GM23338 (cell line): ENCODE results near the gene SMARCC1. TPM values are rescaled to one million over a fixed set of nuclear protein-coding genes. Genes with fewer than 3 reads are reported as not detected.

ENCODE experiments used
- ATAC-seq: fragments of 200-7000 bp; cut with Tn5 transposase; 3 replicates; pipeline ENCODE4 v1.9.1; 2020
- DNase-seq: peaks from one replicate; pipeline ENCODE4 v3.0.0-alpha.2; 2015; ENCODE audit warnings: low spot score
- H2AFZ ChIP-seq: fragments of 200-600 bp; sonication (generic); 2 replicates; pipeline ENCODE4 v1.8.0; 2016; ENCODE audit warnings: antibody characterized with exemption, mild to moderate bottlenecking, moderate library complexity
- H3F3A ChIP-seq: fragments of 200-600 bp; sonication (generic); replicated peaks from 2 replicates; pipeline ENCODE4 v1.8.0; 2017; ENCODE audit warnings: antibody characterized with exemption, mixed run types, low read depth
- H3K27ac ChIP-seq: fragments of 200-600 bp; sonication (generic); 2 replicates; pipeline ENCODE4 v1.6.1; 2016; ENCODE audit warnings: low read depth
- H3K27me3 ChIP-seq: fragments of 200-600 bp; sonication (generic); 2 replicates; pipeline ENCODE4 v1.8.0; 2016; ENCODE audit warnings: mild to moderate bottlenecking, mixed run types, moderate library complexity; ENCODE audit not compliant: insufficient read depth
- H3K36me3 ChIP-seq: fragments of 200-600 bp; sonication (generic); 2 replicates; pipeline ENCODE4 v1.8.0; 2016; ENCODE audit warnings: mild to moderate bottlenecking; ENCODE audit not compliant: insufficient read depth
- H3K4me1 ChIP-seq: fragments of 200-600 bp; sonication (generic); 2 replicates; pipeline ENCODE4 v1.8.0; 2016; ENCODE audit warnings: mild to moderate bottlenecking, moderate library complexity; ENCODE audit not compliant: insufficient read depth
- H3K4me2 ChIP-seq: fragments of 200-600 bp; sonication (generic); 2 replicates; pipeline ENCODE4 v1.7.1; 2017; ENCODE audit warnings: mixed run types
- H3K4me3 ChIP-seq: fragments of 200-600 bp; sonication (generic); 2 replicates; pipeline ENCODE4 v1.6.1; 2016; ENCODE audit warnings: mixed run types
- H3K79me2 ChIP-seq: fragments of 200-600 bp; sonication (generic); replicated peaks from 2 replicates; pipeline ENCODE4 v1.8.0; 2017; ENCODE audit warnings: mild to moderate bottlenecking; ENCODE audit not compliant: insufficient read depth
- H3K9me2 ChIP-seq: fragments of 200-600 bp; sonication (generic); 2 replicates; pipeline ENCODE4 v1.8.0; 2017; ENCODE audit not compliant: insufficient read depth
- H4K20me1 ChIP-seq: fragments of 200-600 bp; sonication (generic); replicated peaks from 2 replicates; pipeline ENCODE4 v1.8.0; 2017; ENCODE audit warnings: mild to moderate bottlenecking; ENCODE audit not compliant: insufficient read depth
- H3K27ac Mint-ChIP-seq: 2 replicates; pipeline ENCODE4 v1.8.0; 2020; ENCODE audit warnings: inconsistent platforms, mild to moderate bottlenecking, moderate library complexity, mixed read lengths
- H3K27me3 Mint-ChIP-seq: 3 replicates; pipeline ENCODE4 v1.8.0; 2022; ENCODE audit warnings: low read depth, mild to moderate bottlenecking, moderate library complexity, mixed read lengths, inconsistent platforms; ENCODE audit not compliant: insufficient read depth, poor library complexity
- H3K36me3 Mint-ChIP-seq: 3 replicates; pipeline ENCODE4 v1.8.0; 2021; ENCODE audit warnings: low read depth, mild to moderate bottlenecking, inconsistent platforms, moderate library complexity, mixed read lengths
- H3K4me1 Mint-ChIP-seq: 3 replicates; pipeline ENCODE4 v1.8.0; 2020; ENCODE audit warnings: mild to moderate bottlenecking, inconsistent platforms, mixed read lengths
- H3K4me3 Mint-ChIP-seq: 3 replicates; pipeline ENCODE4 v1.8.0; 2021; ENCODE audit warnings: moderate library complexity, mild to moderate bottlenecking, inconsistent platforms, mixed read lengths
- H3K9me3 Mint-ChIP-seq: 3 replicates; pipeline ENCODE4 v1.8.0; 2020; ENCODE audit warnings: moderate library complexity, mild to moderate bottlenecking, inconsistent platforms, mixed read lengths
- CREB1 ChIP-seq: fragments of 250-450 bp; sonication (Bioruptor Pico); IDR thresholded peaks from 2 replicates; pipeline ENCODE4 v1.5.0; 2020; ENCODE audit warnings: low read depth, mild to moderate bottlenecking, moderate library complexity
- EZH2 ChIP-seq: fragments of 200-600 bp; sonication (generic); IDR thresholded peaks from one replicate; pipeline ENCODE4 v1.8.0; 2017; ENCODE audit warnings: antibody characterized with exemption, mild to moderate bottlenecking, low read depth; ENCODE audit not compliant: unreplicated experiment
- EZH2phosphoT487 ChIP-seq: fragments of 200-600 bp; sonication (generic); IDR thresholded peaks from one replicate; pipeline ENCODE4 v1.8.1; 2018; ENCODE audit warnings: antibody characterized with exemption; ENCODE audit not compliant: unreplicated experiment
- JUNB ChIP-seq: IDR thresholded peaks from one replicate; pipeline ENCODE4 v1.6.1; 2016; ENCODE audit warnings: antibody characterized with exemption; ENCODE audit not compliant: unreplicated experiment
- NANOG ChIP-seq: IDR thresholded peaks from 2 replicates; pipeline ENCODE4 v1.6.1; 2016; ENCODE audit warnings: antibody characterized with exemption, borderline replicate concordance
- POLR2AphosphoS5 ChIP-seq: IDR thresholded peaks from 2 replicates; pipeline ENCODE4 v1.6.1; 2016; ENCODE audit warnings: antibody characterized with exemption, low read depth
- STAT1 ChIP-seq: IDR thresholded peaks from one replicate; pipeline ENCODE4 v1.6.1; 2016; ENCODE audit warnings: antibody characterized with exemption; ENCODE audit not compliant: unreplicated experiment
- ZNF114 ChIP-seq: fragments of 250-450 bp; sonication (Bioruptor Pico); IDR thresholded peaks from 2 replicates; pipeline ENCODE4 v1.5.0; 2020; ENCODE audit warnings: mild to moderate bottlenecking, moderate library complexity
- polyA plus RNA-seq: library from polyadenylated mRNA; unstranded; fragments of >200 nt; fragmentation: Nextera tagmentation; extraction: Ambion mirVana; gene quantifications from 2 replicates; pipeline ENCODE4 v1.2.1, GENCODE V29; 2016
- total RNA-seq: library from RNA; depleted of rRNA; stranded (reverse); fragments of >200 nt; shearing (Covaris generic); gene quantifications from 2 replicates; pipeline ENCODE4 v1.2.3, GENCODE V29; 2014
- TF ChIP-seq, protein P1 (sequence below), 2 experiments: fragments of 200-600 bp in 1 of 2; sonication (generic) in 1 of 2; conservative IDR thresholded peaks; 2 replicates each; pipeline versions ENCODE4 v1.5.1 to v1.6.1; 2016 to 2017; ENCODE audit warnings: antibody characterized with exemption in 2 of 2, low read depth in 2 of 2, mild to moderate bottlenecking in 2 of 2, moderate library complexity in 1 of 2
- TF ChIP-seq, protein P2 (sequence below): IDR thresholded peaks from one replicate; pipeline ENCODE4 v1.6.1; 2018; ENCODE audit warnings: antibody characterized with exemption; ENCODE audit not compliant: unreplicated experiment
- TF ChIP-seq, protein P3 (sequence below): fragments of 250-450 bp; sonication (Bioruptor Pico); IDR thresholded peaks from 2 replicates; pipeline ENCODE4 v1.5.0; 2020; ENCODE audit warnings: mild to moderate bottlenecking, moderate library complexity

The SMARCC1 gene
- total and polyA plus RNA-seq, 2 experiments from 2014 or later, result 105 to 171 TPM

DNA sequence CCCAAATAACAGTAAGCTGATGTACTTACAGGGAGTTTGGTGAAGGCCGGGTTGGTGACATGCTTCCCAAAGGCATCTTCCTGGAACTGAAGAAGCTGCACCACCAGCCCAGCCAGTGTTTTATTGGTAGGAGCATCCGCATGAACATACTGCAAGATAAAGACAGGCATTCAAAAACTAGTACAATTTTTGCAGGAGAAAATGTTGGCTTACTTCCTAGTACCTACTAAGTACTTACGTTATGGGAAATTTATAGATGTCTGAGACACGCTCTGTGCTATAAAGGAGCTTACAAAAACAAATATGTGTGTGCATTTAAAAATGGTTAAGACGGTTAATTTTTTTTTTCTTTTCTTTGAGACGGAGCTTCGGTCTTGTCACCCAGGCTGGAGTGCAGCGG, 8.9 kb downstream of the SMARCC1 start:
- H3K4me1 ChIP-seq, result no peaks in the 10 kb centered on the region
- H3K79me2 ChIP-seq, result peaks cover 100% of the 10 kb centered on the region
- H3K9me3 Mint-ChIP-seq, result no peaks in the 10 kb centered on the region
- TF ChIP-seq JUNB, result no peak
- ATAC-seq, result no peak
- H3K9me2 ChIP-seq, result no peaks in the 10 kb centered on the region
- H3K27ac ChIP-seq, result no peak overlapping the region; the same call in 1 of the 2 replicates
- H2AFZ ChIP-seq, result no peak overlapping the region
- H3K27me3 Mint-ChIP-seq, result no peaks in the 10 kb centered on the region
- no peak overlapping the region for H3K4me3 ChIP-seq
- no peak overlapping the region for H3K4me3 Mint-ChIP-seq
- H4K20me1 ChIP-seq, result peaks cover 75% of the 10 kb centered on the region
- no peaks in the 10 kb centered on the region for H3K27me3 ChIP-seq
- H3K4me2 ChIP-seq, result no peak overlapping the region
- H3K4me1 Mint-ChIP-seq, result peaks cover 4% of the 10 kb centered on the region; the same call in 1 of the 3 replicates
- peaks cover 65% of the 10 kb centered on the region for H3K36me3 Mint-ChIP-seq
- no peak for DNase-seq
- H3F3A ChIP-seq, result 0 out of 2 replicates have a peak, but pooled peaks cover 8% of the 10 kb centered on the region
- no peak overlapping the region for H3K27ac Mint-ChIP-seq
- H3K36me3 ChIP-seq, result peaks cover 25% of the 10 kb centered on the region

DNA sequence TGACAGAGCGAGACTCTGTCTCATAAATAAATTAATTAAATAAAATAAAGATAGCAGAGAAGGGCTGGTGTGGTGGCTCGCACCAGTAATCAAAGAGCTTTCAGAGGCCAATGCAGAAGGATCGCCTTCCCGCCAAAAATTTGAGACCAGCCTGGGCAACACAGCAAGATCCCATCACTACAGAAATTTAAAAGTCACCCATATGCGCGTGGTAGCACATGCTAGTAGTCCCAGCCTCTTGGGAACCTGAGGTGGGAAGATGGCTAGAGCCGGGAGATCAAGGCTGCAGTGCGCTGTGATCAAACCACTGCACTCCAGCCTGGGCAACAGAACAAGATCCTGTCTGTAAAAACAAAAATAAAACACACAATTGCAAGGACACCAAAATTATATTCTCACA, 9.6 kb downstream of the SMARCC1 start:
- Histone ChIP-seq H3F3A (0 out of 2 replicates have a peak, but pooled peaks cover 8% of the 10 kb centered on the region), H3K9me2 (no peaks in the 10 kb centered on the region), H3K4me1 (no peaks in the 10 kb centered on the region), H3K79me2 (peaks cover 100% of the 10 kb centered on the region), H3K27me3 (no peaks in the 10 kb centered on the region), H3K4me2 (no peak overlapping the region), H3K36me3 (peaks cover 25% of the 10 kb centered on the region), H3K27ac (no peak overlapping the region), H3K4me3 (no peak overlapping the region), H4K20me1 (peaks cover 71% of the 10 kb centered on the region), H2AFZ (no peak overlapping the region)
- Mint-ChIP-seq H3K36me3 (peaks cover 67% of the 10 kb centered on the region), H3K4me1 (peaks cover 4% of the 10 kb centered on the region; the same call in 1 of the 3 replicates), H3K27me3 (no peaks in the 10 kb centered on the region), H3K27ac (no peak overlapping the region), H3K9me3 (no peaks in the 10 kb centered on the region), H3K4me3 (no peak overlapping the region)
- ATAC-seq (no peak), DNase-seq (no peak)
- TF ChIP-seq JUNB (no peak), EZH2 (no peak), POLR2AphosphoS5 (no peak), CREB1 (CRISPR knock-in tag) (no peak), EZH2phosphoT487 (no peak), ZNF114 (no peak), STAT1 (no peak), NANOG (no peak)
- TF ChIP-seq, protein P1, sequence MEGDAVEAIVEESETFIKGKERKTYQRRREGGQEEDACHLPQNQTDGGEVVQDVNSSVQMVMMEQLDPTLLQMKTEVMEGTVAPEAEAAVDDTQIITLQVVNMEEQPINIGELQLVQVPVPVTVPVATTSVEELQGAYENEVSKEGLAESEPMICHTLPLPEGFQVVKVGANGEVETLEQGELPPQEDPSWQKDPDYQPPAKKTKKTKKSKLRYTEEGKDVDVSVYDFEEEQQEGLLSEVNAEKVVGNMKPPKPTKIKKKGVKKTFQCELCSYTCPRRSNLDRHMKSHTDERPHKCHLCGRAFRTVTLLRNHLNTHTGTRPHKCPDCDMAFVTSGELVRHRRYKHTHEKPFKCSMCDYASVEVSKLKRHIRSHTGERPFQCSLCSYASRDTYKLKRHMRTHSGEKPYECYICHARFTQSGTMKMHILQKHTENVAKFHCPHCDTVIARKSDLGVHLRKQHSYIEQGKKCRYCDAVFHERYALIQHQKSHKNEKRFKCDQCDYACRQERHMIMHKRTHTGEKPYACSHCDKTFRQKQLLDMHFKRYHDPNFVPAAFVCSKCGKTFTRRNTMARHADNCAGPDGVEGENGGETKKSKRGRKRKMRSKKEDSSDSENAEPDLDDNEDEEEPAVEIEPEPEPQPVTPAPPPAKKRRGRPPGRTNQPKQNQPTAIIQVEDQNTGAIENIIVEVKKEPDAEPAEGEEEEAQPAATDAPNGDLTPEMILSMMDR (conservative IDR thresholded peaks at IDR 0.05; ENCODE audit: low read depth in 2 of 2), result no peak
- TF ChIP-seq, protein P2, sequence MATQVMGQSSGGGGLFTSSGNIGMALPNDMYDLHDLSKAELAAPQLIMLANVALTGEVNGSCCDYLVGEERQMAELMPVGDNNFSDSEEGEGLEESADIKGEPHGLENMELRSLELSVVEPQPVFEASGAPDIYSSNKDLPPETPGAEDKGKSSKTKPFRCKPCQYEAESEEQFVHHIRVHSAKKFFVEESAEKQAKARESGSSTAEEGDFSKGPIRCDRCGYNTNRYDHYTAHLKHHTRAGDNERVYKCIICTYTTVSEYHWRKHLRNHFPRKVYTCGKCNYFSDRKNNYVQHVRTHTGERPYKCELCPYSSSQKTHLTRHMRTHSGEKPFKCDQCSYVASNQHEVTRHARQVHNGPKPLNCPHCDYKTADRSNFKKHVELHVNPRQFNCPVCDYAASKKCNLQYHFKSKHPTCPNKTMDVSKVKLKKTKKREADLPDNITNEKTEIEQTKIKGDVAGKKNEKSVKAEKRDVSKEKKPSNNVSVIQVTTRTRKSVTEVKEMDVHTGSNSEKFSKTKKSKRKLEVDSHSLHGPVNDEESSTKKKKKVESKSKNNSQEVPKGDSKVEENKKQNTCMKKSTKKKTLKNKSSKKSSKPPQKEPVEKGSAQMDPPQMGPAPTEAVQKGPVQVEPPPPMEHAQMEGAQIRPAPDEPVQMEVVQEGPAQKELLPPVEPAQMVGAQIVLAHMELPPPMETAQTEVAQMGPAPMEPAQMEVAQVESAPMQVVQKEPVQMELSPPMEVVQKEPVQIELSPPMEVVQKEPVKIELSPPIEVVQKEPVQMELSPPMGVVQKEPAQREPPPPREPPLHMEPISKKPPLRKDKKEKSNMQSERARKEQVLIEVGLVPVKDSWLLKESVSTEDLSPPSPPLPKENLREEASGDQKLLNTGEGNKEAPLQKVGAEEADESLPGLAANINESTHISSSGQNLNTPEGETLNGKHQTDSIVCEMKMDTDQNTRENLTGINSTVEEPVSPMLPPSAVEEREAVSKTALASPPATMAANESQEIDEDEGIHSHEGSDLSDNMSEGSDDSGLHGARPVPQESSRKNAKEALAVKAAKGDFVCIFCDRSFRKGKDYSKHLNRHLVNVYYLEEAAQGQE, result no peak
- TF ChIP-seq, protein P3, sequence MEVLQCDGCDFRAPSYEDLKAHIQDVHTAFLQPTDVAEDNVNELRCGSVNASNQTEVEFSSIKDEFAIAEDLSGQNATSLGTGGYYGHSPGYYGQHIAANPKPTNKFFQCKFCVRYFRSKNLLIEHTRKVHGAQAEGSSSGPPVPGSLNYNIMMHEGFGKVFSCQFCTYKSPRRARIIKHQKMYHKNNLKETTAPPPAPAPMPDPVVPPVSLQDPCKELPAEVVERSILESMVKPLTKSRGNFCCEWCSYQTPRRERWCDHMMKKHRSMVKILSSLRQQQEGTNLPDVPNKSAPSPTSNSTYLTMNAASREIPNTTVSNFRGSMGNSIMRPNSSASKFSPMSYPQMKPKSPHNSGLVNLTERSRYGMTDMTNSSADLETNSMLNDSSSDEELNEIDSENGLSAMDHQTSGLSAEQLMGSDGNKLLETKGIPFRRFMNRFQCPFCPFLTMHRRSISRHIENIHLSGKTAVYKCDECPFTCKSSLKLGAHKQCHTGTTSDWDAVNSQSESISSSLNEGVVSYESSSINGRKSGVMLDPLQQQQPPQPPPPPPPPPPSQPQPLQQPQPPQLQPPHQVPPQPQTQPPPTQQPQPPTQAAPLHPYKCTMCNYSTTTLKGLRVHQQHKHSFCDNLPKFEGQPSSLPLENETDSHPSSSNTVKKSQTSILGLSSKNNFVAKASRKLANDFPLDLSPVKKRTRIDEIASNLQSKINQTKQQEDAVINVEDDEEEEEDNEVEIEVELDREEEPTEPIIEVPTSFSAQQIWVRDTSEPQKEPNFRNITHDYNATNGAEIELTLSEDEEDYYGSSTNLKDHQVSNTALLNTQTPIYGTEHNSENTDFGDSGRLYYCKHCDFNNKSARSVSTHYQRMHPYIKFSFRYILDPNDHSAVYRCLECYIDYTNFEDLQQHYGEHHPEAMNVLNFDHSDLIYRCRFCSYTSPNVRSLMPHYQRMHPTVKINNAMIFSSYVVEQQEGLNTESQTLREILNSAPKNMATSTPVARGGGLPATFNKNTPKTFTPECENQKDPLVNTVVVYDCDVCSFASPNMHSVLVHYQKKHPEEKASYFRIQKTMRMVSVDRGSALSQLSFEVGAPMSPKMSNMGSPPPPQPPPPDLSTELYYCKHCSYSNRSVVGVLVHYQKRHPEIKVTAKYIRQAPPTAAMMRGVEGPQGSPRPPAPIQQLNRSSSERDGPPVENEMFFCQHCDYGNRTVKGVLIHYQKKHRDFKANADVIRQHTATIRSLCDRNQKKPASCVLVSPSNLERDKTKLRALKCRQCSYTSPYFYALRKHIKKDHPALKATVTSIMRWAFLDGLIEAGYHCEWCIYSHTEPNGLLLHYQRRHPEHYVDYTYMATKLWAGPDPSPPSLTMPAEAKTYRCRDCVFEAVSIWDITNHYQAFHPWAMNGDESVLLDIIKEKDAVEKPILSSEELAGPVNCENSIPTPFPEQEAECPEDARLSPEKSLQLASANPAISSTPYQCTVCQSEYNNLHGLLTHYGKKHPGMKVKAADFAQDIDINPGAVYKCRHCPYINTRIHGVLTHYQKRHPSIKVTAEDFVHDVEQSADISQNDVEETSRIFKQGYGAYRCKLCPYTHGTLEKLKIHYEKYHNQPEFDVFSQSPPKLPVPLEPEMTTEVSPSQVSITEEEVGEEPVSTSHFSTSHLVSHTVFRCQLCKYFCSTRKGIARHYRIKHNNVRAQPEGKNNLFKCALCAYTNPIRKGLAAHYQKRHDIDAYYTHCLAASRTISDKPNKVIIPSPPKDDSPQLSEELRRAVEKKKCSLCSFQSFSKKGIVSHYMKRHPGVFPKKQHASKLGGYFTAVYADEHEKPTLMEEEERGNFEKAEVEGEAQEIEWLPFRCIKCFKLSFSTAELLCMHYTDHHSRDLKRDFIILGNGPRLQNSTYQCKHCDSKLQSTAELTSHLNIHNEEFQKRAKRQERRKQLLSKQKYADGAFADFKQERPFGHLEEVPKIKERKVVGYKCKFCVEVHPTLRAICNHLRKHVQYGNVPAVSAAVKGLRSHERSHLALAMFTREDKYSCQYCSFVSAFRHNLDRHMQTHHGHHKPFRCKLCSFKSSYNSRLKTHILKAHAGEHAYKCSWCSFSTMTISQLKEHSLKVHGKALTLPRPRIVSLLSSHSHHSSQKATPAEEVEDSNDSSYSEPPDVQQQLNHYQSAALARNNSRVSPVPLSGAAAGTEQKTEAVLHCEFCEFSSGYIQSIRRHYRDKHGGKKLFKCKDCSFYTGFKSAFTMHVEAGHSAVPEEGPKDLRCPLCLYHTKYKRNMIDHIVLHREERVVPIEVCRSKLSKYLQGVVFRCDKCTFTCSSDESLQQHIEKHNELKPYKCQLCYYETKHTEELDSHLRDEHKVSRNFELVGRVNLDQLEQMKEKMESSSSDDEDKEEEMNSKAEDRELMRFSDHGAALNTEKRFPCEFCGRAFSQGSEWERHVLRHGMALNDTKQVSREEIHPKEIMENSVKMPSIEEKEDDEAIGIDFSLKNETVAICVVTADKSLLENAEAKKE (CRISPR knock-in tag), result no peak
